Thyroid gland (tissue), 4 donors: ENCODE data around the gene RCE1. TPM values are rescaled to one million over a fixed set of nuclear protein-coding genes. Genes with fewer than 3 reads are reported as not detected.
A peak's percentile ranks its signal among the peaks of the same experiment; 100 is the strongest.

Experiments
- DNase-seq, 2 donors: peaks; one replicate each; pipeline ENCODE4 v3.0.0-alpha.2; 2019
- H3K27ac ChIP-seq, 3 donors: fragments of 200-600 bp; sonication (generic); 1 replicate in 2 of 3; 2 replicates in 1 of 3; pipeline ENCODE4 v1.5.1; 2016 to 2019; ENCODE audit warnings: mild to moderate bottlenecking in 1 of 3, moderate library complexity in 1 of 3
- H3K27me3 ChIP-seq: fragments of 200-600 bp; sonication (generic); one replicate; pipeline ENCODE4 v1.5.1; 2019
- H3K36me3 ChIP-seq, 2 donors: fragments of 200-600 bp; sonication (generic); one replicate each; pipeline ENCODE4 v1.5.1; 2016 to 2019
- H3K4me1 ChIP-seq, 2 donors: fragments of 200-600 bp; sonication (generic); one replicate each; pipeline ENCODE4 v1.5.1; 2017 to 2019
- H3K4me3 ChIP-seq, 3 donors: fragments of 200-600 bp; sonication (generic); replicated peaks in 1 of 3; 1 replicate in 2 of 3; 2 replicates in 1 of 3; pipeline ENCODE4 v1.5.1; 2016; ENCODE audit warnings: mild to moderate bottlenecking in 1 of 3
- H3K9me3 ChIP-seq: fragments of 200-600 bp; sonication (generic); one replicate; pipeline ENCODE4 v1.5.1; 2017
- POLR2A ChIP-seq, 2 donors: fragments of 450-650 bp; IDR thresholded peaks; one replicate each; pipeline ENCODE4 v1.6.1; 2017; ENCODE audit warnings: antibody characterized with exemption in 2 of 2, mild to moderate bottlenecking in 2 of 2, moderate library complexity in 1 of 2
- WGBS, 2 donors: methylation state at CpG; one replicate each; pipeline ENCODE4 v1.1.5; 2017; 5-methylcytosine and 5-hydroxymethylcytosine counted together
- intact Hi-C: fragments of 100-400 bp; cut with DNase I; formaldehyde crosslinking; loops from one replicate; pipeline ENCODE4 v1.15.1; 2023
- total RNA-seq, 4 donors: library from RNA; depleted of rRNA; stranded (reverse); fragments of >200 nt; gene quantifications; one replicate each; pipeline ENCODE4 v1.2.3, GENCODE V29; 2016
- TF ChIP-seq, protein P1 (sequence below), 6 experiments: fragments of 200-600 bp in 3 of 6; fragments of 450-650 bp in 3 of 6; sonication (generic) in 3 of 6; IDR thresholded peaks; one replicate each; pipeline ENCODE4 v1.5.1; 2016 to 2019; ENCODE audit warnings: antibody characterized with exemption in 6 of 6, mild to moderate bottlenecking in 2 of 6, inconsistent platforms in 1 of 6, moderate library complexity in 1 of 6

The RCE1 gene
- total RNA-seq, 4 donors from 2014 or later, result 10.8 to 23.6 (median 16.1) TPM

DNA sequence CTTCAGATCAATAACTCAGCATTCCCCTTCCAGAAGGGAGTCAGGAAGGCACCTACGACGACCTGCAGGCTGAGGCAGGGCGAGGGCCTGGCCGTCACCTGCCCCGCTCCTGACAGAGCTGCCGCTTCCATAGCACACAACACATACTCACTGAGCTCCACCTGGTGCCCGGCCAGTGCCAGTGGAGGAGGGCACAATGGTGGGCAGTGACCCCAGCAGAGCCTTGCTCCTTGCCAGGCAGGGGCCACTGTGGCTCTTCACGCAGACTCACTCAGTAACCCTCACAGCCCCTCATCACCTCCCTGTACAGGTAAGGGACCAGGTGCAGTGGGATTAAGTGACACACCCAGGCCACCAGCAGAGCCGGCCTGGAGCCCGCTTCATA is 38.2 kb downstream of the RCE1 start:
- no peaks in the 10 kb centered on the region for H3K36me3 ChIP-seq
- no peak for DNase-seq
- 92 to 93% methylated on average over 4 to 9 of the region's 10 CpGs for WGBS, 2 donors
- H3K9me3 ChIP-seq, result no peaks in the 10 kb centered on the region
- no peaks in the 10 kb centered on the region for H3K27me3 ChIP-seq
- no peak overlapping the region for H3K4me3 ChIP-seq
- intact Hi-C loops, result no loop called here
- H3K4me1 ChIP-seq, result peaks cover 4 to 25% of the 10 kb centered on the region in 2 donors
- H3K27ac ChIP-seq, result no peak overlapping the region
- TF ChIP-seq POLR2A (IDR thresholded peaks at IDR 0.05), result no peak
- TF ChIP-seq, protein P1, sequence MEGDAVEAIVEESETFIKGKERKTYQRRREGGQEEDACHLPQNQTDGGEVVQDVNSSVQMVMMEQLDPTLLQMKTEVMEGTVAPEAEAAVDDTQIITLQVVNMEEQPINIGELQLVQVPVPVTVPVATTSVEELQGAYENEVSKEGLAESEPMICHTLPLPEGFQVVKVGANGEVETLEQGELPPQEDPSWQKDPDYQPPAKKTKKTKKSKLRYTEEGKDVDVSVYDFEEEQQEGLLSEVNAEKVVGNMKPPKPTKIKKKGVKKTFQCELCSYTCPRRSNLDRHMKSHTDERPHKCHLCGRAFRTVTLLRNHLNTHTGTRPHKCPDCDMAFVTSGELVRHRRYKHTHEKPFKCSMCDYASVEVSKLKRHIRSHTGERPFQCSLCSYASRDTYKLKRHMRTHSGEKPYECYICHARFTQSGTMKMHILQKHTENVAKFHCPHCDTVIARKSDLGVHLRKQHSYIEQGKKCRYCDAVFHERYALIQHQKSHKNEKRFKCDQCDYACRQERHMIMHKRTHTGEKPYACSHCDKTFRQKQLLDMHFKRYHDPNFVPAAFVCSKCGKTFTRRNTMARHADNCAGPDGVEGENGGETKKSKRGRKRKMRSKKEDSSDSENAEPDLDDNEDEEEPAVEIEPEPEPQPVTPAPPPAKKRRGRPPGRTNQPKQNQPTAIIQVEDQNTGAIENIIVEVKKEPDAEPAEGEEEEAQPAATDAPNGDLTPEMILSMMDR (IDR thresholded peaks at IDR 0.05), result no peak

DNA sequence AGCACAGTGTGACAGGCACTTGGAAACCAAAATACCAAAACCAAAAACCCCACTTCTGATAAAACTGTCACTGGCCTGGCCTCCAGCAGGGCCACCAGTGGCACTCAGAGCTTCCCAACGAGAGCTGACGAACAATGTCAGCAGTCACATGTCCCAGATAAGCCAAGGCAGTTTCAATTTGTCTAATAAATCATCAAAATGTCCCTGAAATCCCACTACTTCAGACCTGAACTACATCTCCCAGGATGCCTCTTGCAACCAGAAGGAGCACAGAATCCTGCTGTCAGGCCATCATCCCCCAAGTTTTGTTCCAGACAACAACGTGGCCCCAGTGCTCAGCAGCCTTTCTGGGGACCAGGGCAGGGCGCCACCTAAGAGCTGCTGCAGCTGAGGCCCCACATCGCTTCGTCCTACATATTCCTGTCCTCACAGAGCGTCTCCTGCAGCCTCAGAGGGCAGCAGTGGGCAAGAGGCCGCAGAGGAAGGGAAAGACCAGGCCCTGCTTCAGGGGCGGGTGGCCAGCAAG is 38.7 kb downstream of the RCE1 start:
- Histone ChIP-seq H3K36me3 (no peaks in the 10 kb centered on the region), H3K9me3 (no peaks in the 10 kb centered on the region), H3K27ac (peak overlapping the region in 1 of 3 donors; percentile 75), H3K4me1 (peaks cover 7 to 25% of the 10 kb centered on the region in 2 donors), H3K4me3 (no peak overlapping the region), H3K27me3 (no peaks in the 10 kb centered on the region)
- TF ChIP-seq POLR2A (IDR thresholded peaks at IDR 0.05), result no peak
- TF ChIP-seq, protein P1 (IDR thresholded peaks at IDR 0.05), result no peak
- 73 to 78% methylated on average over 7 to 8 of the region's 9 CpGs for WGBS, 2 donors
- intact Hi-C loops, result no loop called here
- no peak for DNase-seq

DNA sequence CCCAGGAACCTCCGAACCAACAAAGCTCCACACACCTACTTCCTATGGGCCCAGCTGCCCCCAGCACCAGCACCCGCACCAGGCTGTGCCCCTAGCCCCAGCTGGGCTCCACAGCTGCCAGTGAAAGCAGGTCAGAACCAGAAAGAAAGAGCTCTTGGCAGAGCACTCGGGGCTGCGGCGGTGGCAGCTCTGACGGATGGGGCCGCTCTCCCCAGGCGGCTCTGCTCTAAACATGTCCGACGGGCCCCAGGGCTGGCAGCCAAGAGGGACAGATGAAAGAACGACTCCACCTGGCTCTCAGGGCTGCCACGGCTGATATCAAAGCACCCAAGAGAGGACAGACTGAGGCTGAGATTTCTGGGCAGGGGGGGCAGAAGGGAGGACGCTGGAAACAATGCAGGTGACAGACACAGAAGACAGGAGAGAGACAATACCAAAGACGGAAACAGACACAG is 39.3 kb downstream of the RCE1 start:
- Histone ChIP-seq H3K27me3 (no peaks in the 10 kb centered on the region), H3K9me3 (no peaks in the 10 kb centered on the region), H3K36me3 (no peaks in the 10 kb centered on the region), H3K4me1 (peaks cover 9 to 25% of the 10 kb centered on the region in 2 donors), H3K27ac (peak overlapping the region in 2 of 3 donors; percentile 14 to 75), H3K4me3 (no peak overlapping the region)
- no peak for TF ChIP-seq POLR2A (IDR thresholded peaks at IDR 0.05)
- TF ChIP-seq, protein P1 (IDR thresholded peaks at IDR 0.05), result no peak
- intact Hi-C loops, result no loop called here
- peak; percentile 73 to 80 for DNase-seq
- 30 to 53% methylated on average over 5 to 14 of the region's 14 CpGs for WGBS, 2 donors

GRCh38 chr11:66883016-66883965 is 40.0 kb downstream of the RCE1 start:
- no peak overlapping the region for H3K4me3 ChIP-seq
- no peaks in the 10 kb centered on the region for H3K9me3 ChIP-seq
- TF ChIP-seq, protein P1 (IDR thresholded peaks at IDR 0.05), result peak in 5 of 6 experiments; percentile 29 to 73 (median 69)
- TF ChIP-seq POLR2A (IDR thresholded peaks at IDR 0.05), result no peak
- no peaks in the 10 kb centered on the region for H3K36me3 ChIP-seq
- peak; percentile 76 to 81 for DNase-seq
- intact Hi-C loops, result no loop called here
- H3K4me1 ChIP-seq, result peaks cover 9 to 25% of the 10 kb centered on the region in 2 donors
- peak overlapping the region in 2 of 3 donors; percentile 14 to 75 for H3K27ac ChIP-seq
- 24 to 32% methylated on average over 29 of the region's 29 CpGs for WGBS, 2 donors
- no peaks in the 10 kb centered on the region for H3K27me3 ChIP-seq

GRCh38 chr11:66884443-66884842 is 41.2 kb downstream of the RCE1 start:
- WGBS, 2 donors, result 97 to 98% methylated on average over 4 of the region's 4 CpGs
- TF ChIP-seq POLR2A (IDR thresholded peaks at IDR 0.05), result no peak
- TF ChIP-seq, protein P1 (IDR thresholded peaks at IDR 0.05), result no peak

More at GRCh38 chr11:66884443-66884842, 41.2 kb downstream of the RCE1 start:
- Histone ChIP-seq H3K4me3 (no peak overlapping the region), H3K27me3 (no peaks in the 10 kb centered on the region), H3K36me3 (no peaks in the 10 kb centered on the region), H3K4me1 (peaks cover 9 to 25% of the 10 kb centered on the region in 2 donors), H3K27ac (no peak overlapping the region), H3K9me3 (no peaks in the 10 kb centered on the region)
- intact Hi-C loops, result no loop called here
- DNase-seq, result no peak
